Neural progenitor cell (in vitro differentiated cells): ENCODE measurements around the gene GSTO2. TPM values are rescaled to one million over a fixed set of nuclear protein-coding genes. Genes with fewer than 3 reads are reported as not detected.

ENCODE experiments used
- DNase-seq: peaks from one replicate; pipeline ENCODE4 v3.0.0-alpha.2; 2016; ENCODE audit warnings: low spot score
- H2AFZ ChIP-seq: fragments of 200-600 bp; sonication (generic); replicated peaks from 2 replicates; pipeline ENCODE4 v1.6.1; 2016; ENCODE audit warnings: antibody characterized with exemption
- H3F3A ChIP-seq: fragments of 200-600 bp; sonication (generic); 2 replicates; pipeline ENCODE4 v1.6.1; 2016; ENCODE audit warnings: antibody characterized with exemption, low read depth
- H3K27ac ChIP-seq: fragments of 200-600 bp; sonication (generic); 2 replicates; pipeline ENCODE4 v1.5.1; 2016; ENCODE audit warnings: mild to moderate bottlenecking
- H3K27me3 ChIP-seq: fragments of 200-600 bp; sonication (generic); 2 replicates; pipeline ENCODE4 v1.6.1; 2016; ENCODE audit warnings: mild to moderate bottlenecking, moderate library complexity
- H3K36me3 ChIP-seq: fragments of 200-600 bp; sonication (generic); 2 replicates; pipeline ENCODE4 v1.5.1; 2016
- H3K4me1 ChIP-seq: fragments of 200-600 bp; sonication (generic); 2 replicates; pipeline ENCODE4 v1.6.1; 2016; ENCODE audit warnings: mixed run types
- H3K4me2 ChIP-seq: fragments of 200-600 bp; sonication (generic); 2 replicates; pipeline ENCODE4 v1.6.1; 2016
- H3K4me3 ChIP-seq: fragments of 200-600 bp; sonication (generic); 2 replicates; pipeline ENCODE4 v1.5.1; 2016
- H3K79me2 ChIP-seq: fragments of 200-600 bp; sonication (generic); 2 replicates; pipeline ENCODE4 v1.6.1; 2016; ENCODE audit warnings: low read depth
- H3K9ac ChIP-seq: fragments of 200-600 bp; sonication (generic); 2 replicates; pipeline ENCODE4 v1.6.1; 2016
- H3K9me3 ChIP-seq: fragments of 200-600 bp; sonication (generic); 2 replicates; pipeline ENCODE4 v1.5.1; 2016; ENCODE audit warnings: low read depth
- H4K20me1 ChIP-seq: fragments of 200-600 bp; sonication (generic); 2 replicates; pipeline ENCODE4 v1.6.1; 2016; ENCODE audit warnings: low read depth
- H3K27ac Mint-ChIP-seq: 3 replicates; pipeline ENCODE4 v1.8.0; 2021; ENCODE audit warnings: mixed read lengths
- H3K27me3 Mint-ChIP-seq: 2 replicates; pipeline ENCODE4 v1.8.0; 2022; ENCODE audit warnings: low read depth, mild to moderate bottlenecking, inconsistent platforms, moderate library complexity, mixed read lengths; ENCODE audit not compliant: insufficient read depth
- H3K36me3 Mint-ChIP-seq: 3 replicates; pipeline ENCODE4 v1.8.0; 2021; ENCODE audit warnings: mixed read lengths
- H3K4me1 Mint-ChIP-seq: 3 replicates; pipeline ENCODE4 v1.8.0; 2021; ENCODE audit warnings: mixed read lengths
- H3K4me3 Mint-ChIP-seq: 3 replicates; pipeline ENCODE4 v1.8.0; 2021; ENCODE audit warnings: mild to moderate bottlenecking, moderate library complexity, mixed read lengths
- H3K9me3 Mint-ChIP-seq: 3 replicates; pipeline ENCODE4 v1.8.0; 2020; ENCODE audit warnings: mixed read lengths
- CTCF ChIP-seq: fragments of 200-600 bp; sonication (generic); IDR thresholded peaks from 2 replicates; pipeline ENCODE4 v1.5.1; 2017; ENCODE audit warnings: antibody characterized with exemption, mild to moderate bottlenecking
- EZH2 ChIP-seq: fragments of 200-600 bp; sonication (generic); IDR thresholded peaks from 2 replicates; pipeline ENCODE4 v1.6.1; 2017; ENCODE audit warnings: antibody characterized with exemption, mild to moderate bottlenecking, moderate library complexity
- EZH2phosphoT487 ChIP-seq: fragments of 200-600 bp; sonication (generic); IDR thresholded peaks from 2 replicates; pipeline ENCODE4 v1.6.1; 2017; ENCODE audit warnings: antibody characterized with exemption
- total RNA-seq: library from RNA; depleted of rRNA; stranded (reverse); fragments of >200 nt; gene quantifications from 2 replicates; pipeline ENCODE4 v1.2.3, GENCODE V29; 2015; ENCODE audit warnings: low replicate concordance

The GSTO2 gene
- total RNA-seq, 1 donor from 2014 or later = 4.9 TPM

GRCh38 chr10:104306897-104307296 is 37.9 kb downstream of the GSTO2 start:
- peak; percentile 84 for DNase-seq

GRCh38 chr10:104307576-104308438 is 38.8 kb downstream of the GSTO2 start:
- Histone ChIP-seq H3K79me2 (no peaks in the 10 kb centered on the region), H3K4me3 (no peak overlapping the region), H3K9me3 (no peaks in the 10 kb centered on the region), H3F3A (no peaks in the 10 kb centered on the region), H3K27me3 (no peaks in the 10 kb centered on the region), H3K4me1 (peaks cover 10% of the 10 kb centered on the region), H3K4me2 (no peak overlapping the region), H4K20me1 (no peaks in the 10 kb centered on the region), H2AFZ (no peak overlapping the region), H3K36me3 (no peaks in the 10 kb centered on the region), H3K9ac (no peak overlapping the region), H3K27ac (no peak overlapping the region)
- no peak for DNase-seq
- TF ChIP-seq EZH2 (no peak), CTCF (no peak), EZH2phosphoT487 (no peak)
- no peak overlapping the region for H3K4me3 Mint-ChIP-seq
- peaks cover 37% of the 10 kb centered on the region for H3K4me1 Mint-ChIP-seq
- H3K27ac Mint-ChIP-seq = peak overlapping the region; percentile 9
- H3K36me3 Mint-ChIP-seq = peaks cover 24% of the 10 kb centered on the region
- H3K9me3 Mint-ChIP-seq = peaks cover 9% of the 10 kb centered on the region
- no peaks in the 10 kb centered on the region for H3K27me3 Mint-ChIP-seq

More at GRCh38 chr10:104306897-104307296, 37.9 kb downstream of the GSTO2 start:
- Histone ChIP-seq H3F3A (no peaks in the 10 kb centered on the region), H3K9me3 (no peaks in the 10 kb centered on the region), H2AFZ (no peak overlapping the region), H3K4me2 (no peak overlapping the region), H3K4me3 (no peak overlapping the region), H3K4me1 (peaks cover 10% of the 10 kb centered on the region), H3K27me3 (no peaks in the 10 kb centered on the region), H3K36me3 (no peaks in the 10 kb centered on the region), H3K27ac (no peak overlapping the region), H3K79me2 (no peaks in the 10 kb centered on the region), H3K9ac (no peak overlapping the region), H4K20me1 (no peaks in the 10 kb centered on the region)
- no peak for TF ChIP-seq EZH2phosphoT487
- TF ChIP-seq EZH2 = no peak
- TF ChIP-seq CTCF = no peak
- Mint-ChIP-seq H3K4me3 (no peak overlapping the region), H3K4me1 (peaks cover 31% of the 10 kb centered on the region), H3K9me3 (peaks cover 15% of the 10 kb centered on the region), H3K36me3 (peaks cover 19% of the 10 kb centered on the region), H3K27ac (peak overlapping the region; percentile 9), H3K27me3 (no peaks in the 10 kb centered on the region)

GRCh38 chr10:104308439-104308903 is 39.5 kb downstream of the GSTO2 start:
- Histone ChIP-seq H3K4me2 (no peak overlapping the region), H3K36me3 (no peaks in the 10 kb centered on the region), H3K27ac (no peak overlapping the region), H3K27me3 (no peaks in the 10 kb centered on the region), H3K79me2 (no peaks in the 10 kb centered on the region), H3K4me1 (peaks cover 10% of the 10 kb centered on the region), H3K9ac (no peak overlapping the region), H3K4me3 (no peak overlapping the region), H3K9me3 (no peaks in the 10 kb centered on the region), H2AFZ (no peak overlapping the region), H4K20me1 (no peaks in the 10 kb centered on the region), H3F3A (no peaks in the 10 kb centered on the region)
- H3K4me3 Mint-ChIP-seq = no peak overlapping the region
- H3K9me3 Mint-ChIP-seq = peaks cover 4% of the 10 kb centered on the region
- H3K27ac Mint-ChIP-seq = peak overlapping the region; percentile 22
- H3K27me3 Mint-ChIP-seq = peaks cover 2% of the 10 kb centered on the region
- no peak for DNase-seq
- H3K36me3 Mint-ChIP-seq = peaks cover 29% of the 10 kb centered on the region
- TF ChIP-seq CTCF (no peak), EZH2 (no peak), EZH2phosphoT487 (no peak)
- peaks cover 37% of the 10 kb centered on the region for H3K4me1 Mint-ChIP-seq
